ENCODE data around the gene SUCLA2. TPM values are rescaled to one million over a fixed set of nuclear protein-coding genes. Genes with fewer than 3 reads are reported as not detected.
"Not testable (repeated sequence)": the region's sequence is repeated elsewhere in the genome, so short reads cannot be mapped to it uniquely, and the experiment has no call there.

The SUCLA2 gene
- polyA plus RNA-seq, 1 donor (not counting 4 experiments of a cell fraction or from before 2014, with no cell fraction given) = 64.3 TPM

GRCh38 chr13:48006396-48006795 lies 5.3 kb upstream of the SUCLA2 start:
- no peaks in the 10 kb centered on the region for H3K36me3 ChIP-seq (ENCODE audit: control insufficient read depth in 2 of 2, extremely low read depth in 1 of 2, insufficient read depth in 2 of 2, low read length in 2 of 2)
- H3K9me3 ChIP-seq (ENCODE audit: control insufficient read depth, low read depth, low read length) = no peaks in the 10 kb centered on the region
- peak overlapping the region; percentile 9 for H3K4me2 ChIP-seq (ENCODE audit: control insufficient read depth, extremely low read depth, insufficient read depth, low read depth, low read length)
- H3K27me3 ChIP-seq (ENCODE audit: control insufficient read depth, extremely low read depth, insufficient read depth, low read length) = no peaks in the 10 kb centered on the region
- no peak overlapping the region for H3K4me3 ChIP-seq (ENCODE audit: control insufficient read depth in 2 of 3, extremely low read depth in 1 of 3, insufficient read depth in 2 of 3, low read depth in 1 of 3, low read length in 3 of 3)
- H3K27ac ChIP-seq (ENCODE audit: control insufficient read depth, insufficient read depth, low read length) = peak overlapping the region; percentile 59
- dilution Hi-C loops (cut with MboI; ENCODE audit: extremely low pct_ligation_motif_present, low sequenced_read_pairs) = no loop called here
- FAIRE-seq (peak; percentile 53), DNase-seq (ENCODE audit: low read depth, low spot score) (no peak)
- no peaks in the 10 kb centered on the region for H3K79me2 ChIP-seq (ENCODE audit: control insufficient read depth, insufficient read depth, low read length)
- no peaks in the 10 kb centered on the region for H4K20me1 ChIP-seq (ENCODE audit: control insufficient read depth, extremely low read depth, insufficient read depth, low read length)
- peaks cover 63% of the 10 kb centered on the region for H3K4me1 ChIP-seq (ENCODE audit: control insufficient read depth, extremely low read depth, insufficient read depth, low read length)
- TF ChIP-seq EZH2 (IDR thresholded peaks at IDR 0.05; ENCODE audit: low read length) = no peak
- no peak for TF ChIP-seq CTCF (optimal IDR thresholded peaks at IDR 0.05 in 1 of 3, IDR thresholded peaks at IDR 0.05 in 1 of 3, conservative IDR thresholded peaks at IDR 0.05 in 1 of 3; ENCODE audit: extremely low read depth in 1 of 3, insufficient read depth in 2 of 3, low read length in 3 of 3)
- H3K9ac ChIP-seq (ENCODE audit: control insufficient read depth, extremely low read depth, insufficient read depth, low read length) = no peak overlapping the region
- no peaks in the 10 kb centered on the region for H3K9me1 ChIP-seq (ENCODE audit: control insufficient read depth, extremely low read depth, insufficient read depth, low read length)
- no peak overlapping the region for H2AFZ ChIP-seq (ENCODE audit: control insufficient read depth, low read length)

GRCh38 chr13:48004201-48004600 lies 3.1 kb upstream of the SUCLA2 start:
- TF ChIP-seq CTCF (optimal IDR thresholded peaks at IDR 0.05 in 1 of 3, IDR thresholded peaks at IDR 0.05 in 1 of 3, conservative IDR thresholded peaks at IDR 0.05 in 1 of 3; ENCODE audit: extremely low read depth in 1 of 3, insufficient read depth in 2 of 3, low read length in 3 of 3) (no peak), EZH2 (IDR thresholded peaks at IDR 0.05; ENCODE audit: low read length) (no peak)
- Histone ChIP-seq H3K36me3 (ENCODE audit: control insufficient read depth in 2 of 2, extremely low read depth in 1 of 2, insufficient read depth in 2 of 2, low read length in 2 of 2) (no peaks in the 10 kb centered on the region), H3K9me1 (ENCODE audit: control insufficient read depth, extremely low read depth, insufficient read depth, low read length) (no peaks in the 10 kb centered on the region), H3K9me3 (ENCODE audit: control insufficient read depth, low read depth, low read length) (no peaks in the 10 kb centered on the region), H3K4me3 (ENCODE audit: control insufficient read depth in 2 of 3, extremely low read depth in 1 of 3, insufficient read depth in 2 of 3, low read depth in 1 of 3, low read length in 3 of 3) (no peak overlapping the region), H3K79me2 (ENCODE audit: control insufficient read depth, insufficient read depth, low read length) (peaks cover 18% of the 10 kb centered on the region), H3K27ac (ENCODE audit: control insufficient read depth, insufficient read depth, low read length) (no peak overlapping the region), H2AFZ (ENCODE audit: control insufficient read depth, low read length) (peak overlapping the region; percentile 10), H3K4me2 (ENCODE audit: control insufficient read depth, extremely low read depth, insufficient read depth, low read depth, low read length) (no peak overlapping the region), H3K4me1 (ENCODE audit: control insufficient read depth, extremely low read depth, insufficient read depth, low read length) (peaks cover 62% of the 10 kb centered on the region), H4K20me1 (ENCODE audit: control insufficient read depth, extremely low read depth, insufficient read depth, low read length) (no peaks in the 10 kb centered on the region), H3K9ac (ENCODE audit: control insufficient read depth, extremely low read depth, insufficient read depth, low read length) (no peak overlapping the region), H3K27me3 (ENCODE audit: control insufficient read depth, extremely low read depth, insufficient read depth, low read length) (no peaks in the 10 kb centered on the region)
- dilution Hi-C loops (cut with MboI; ENCODE audit: extremely low pct_ligation_motif_present, low sequenced_read_pairs) = no loop called here
- FAIRE-seq = no peak
- no peak for DNase-seq (ENCODE audit: low read depth, low spot score)

- H4K20me1 ChIP-seq (ENCODE audit: control insufficient read depth, extremely low read depth, insufficient read depth, low read length); DNase-seq (ENCODE audit: low read depth, low spot score); H3K27me3 ChIP-seq (ENCODE audit: control insufficient read depth, extremely low read depth, insufficient read depth, low read length); H3K9me3 ChIP-seq (ENCODE audit: control insufficient read depth, low read depth, low read length); H3K9me1 ChIP-seq (ENCODE audit: control insufficient read depth, extremely low read depth, insufficient read depth, low read length); FAIRE-seq; H3K36me3 ChIP-seq (ENCODE audit: control insufficient read depth in 2 of 2, extremely low read depth in 1 of 2, insufficient read depth in 2 of 2, low read length in 2 of 2); dilution Hi-C loops (cut with MboI; ENCODE audit: extremely low pct_ligation_motif_present, low sequenced_read_pairs): not testable (repeated sequence)
- peaks cover 40% of the 10 kb centered on the region for H3K79me2 ChIP-seq (ENCODE audit: control insufficient read depth, insufficient read depth, low read length)
- H2AFZ ChIP-seq (ENCODE audit: control insufficient read depth, low read length) = peak overlapping the region; percentile 9
- H3K4me3 ChIP-seq (ENCODE audit: control insufficient read depth in 2 of 3, extremely low read depth in 1 of 3, insufficient read depth in 2 of 3, low read depth in 1 of 3, low read length in 3 of 3) = peak overlapping the region in 1 of 3 experiments; percentile 49
- peak overlapping the region; percentile 98 for H3K27ac ChIP-seq (ENCODE audit: control insufficient read depth, insufficient read depth, low read length)
- H3K4me2 ChIP-seq (ENCODE audit: control insufficient read depth, extremely low read depth, insufficient read depth, low read depth, low read length) = peak overlapping the region; percentile 99
- peaks cover 48% of the 10 kb centered on the region for H3K4me1 ChIP-seq (ENCODE audit: control insufficient read depth, extremely low read depth, insufficient read depth, low read length)
- peak overlapping the region; percentile 97 for H3K9ac ChIP-seq (ENCODE audit: control insufficient read depth, extremely low read depth, insufficient read depth, low read length)
Measured at GRCh38 chr13:48001999-48002398, 926 bp upstream of the SUCLA2 start.

Measured in keratinocyte (primary cell).